PFSK-1 (cell line): ENCODE results near the gene UNCX.

Experiments used
- FOXP2 ChIP-seq: optimal IDR thresholded peaks from 2 replicates; pipeline ENCODE3; 2011; ENCODE audit warnings: borderline replicate concordance, control low read depth, inconsistent platforms; ENCODE audit not compliant: insufficient read depth; ENCODE audit errors: extremely low read length, extremely low read depth
- POLR2AphosphoS5 ChIP-seq: IDR thresholded peaks from 2 replicates; pipeline ENCODE4 v1.6.1; 2012; ENCODE audit warnings: low read depth, mild to moderate bottlenecking, control low read depth, low read length, moderate library complexity
- SIN3A ChIP-seq: IDR thresholded peaks from 2 replicates; pipeline ENCODE4 v1.6.1; 2012; ENCODE audit warnings: mild to moderate bottlenecking, low read length, moderate library complexity, borderline replicate concordance; ENCODE audit not compliant: insufficient read depth
- TAF1 ChIP-seq: IDR thresholded peaks from 2 replicates; pipeline ENCODE4 v1.6.1; 2012; ENCODE audit warnings: low read length, control low read depth, borderline replicate concordance; ENCODE audit not compliant: insufficient read depth
- TF ChIP-seq, protein P1 (sequence below), 2 experiments: IDR thresholded peaks; 2 replicates each; pipeline versions ENCODE4 v1.6.1 to v1.8.0; 2011 to 2012; ENCODE audit warnings: low read depth in 2 of 2, low read length in 2 of 2, control low read depth in 1 of 2, inconsistent platforms in 1 of 2, mild to moderate bottlenecking in 1 of 2, moderate library complexity in 1 of 2; ENCODE audit not compliant: insufficient read depth in 1 of 2

UNCX gene

DNA sequence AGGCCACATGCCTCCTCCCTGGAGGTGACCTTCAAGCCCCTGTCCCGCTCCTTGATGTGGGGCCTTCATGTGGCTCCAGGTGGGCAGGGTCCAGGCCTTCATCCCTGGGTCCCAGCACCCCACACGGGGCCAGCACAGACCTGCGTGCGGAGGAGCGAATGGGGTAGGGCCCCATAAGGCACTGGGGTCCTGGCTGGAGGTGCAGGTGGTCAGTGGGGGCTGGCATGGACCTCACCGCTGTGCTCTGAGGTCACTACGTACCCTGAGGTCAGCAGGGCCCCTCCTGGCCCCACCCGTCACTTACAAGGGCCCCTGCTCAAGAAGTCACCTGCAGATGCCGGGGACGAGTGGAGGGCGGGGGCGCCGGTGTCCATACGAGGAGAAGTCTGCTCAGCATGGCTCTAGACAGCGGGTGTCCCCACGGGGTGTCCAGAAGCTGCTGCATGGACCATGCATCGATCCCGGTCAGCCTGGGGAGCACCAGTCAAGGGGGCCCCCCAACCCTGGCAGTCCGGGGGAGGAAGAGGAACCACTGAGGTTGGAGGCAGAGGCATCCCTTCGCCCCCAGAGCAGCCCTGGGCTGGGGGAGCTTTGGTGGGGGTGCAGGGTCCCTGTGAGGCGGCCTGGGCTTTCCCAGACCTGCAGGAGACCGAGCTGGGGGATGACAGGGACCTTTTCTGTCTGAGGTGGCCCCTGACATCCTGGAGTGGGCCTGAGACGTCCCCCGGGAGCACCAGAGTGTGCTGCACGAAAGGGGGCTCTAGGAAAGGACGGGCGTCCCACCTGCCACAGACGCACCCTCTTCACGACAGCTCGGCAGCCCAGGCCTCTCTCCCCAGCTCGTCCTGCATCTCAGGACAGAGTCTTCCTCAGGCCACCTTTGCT is 34.6 kb downstream of the UNCX start:
- TF ChIP-seq POLR2AphosphoS5 (no peak), TAF1 (no peak), FOXP2 (no peak), SIN3A (no peak)
- TF ChIP-seq, protein P1, sequence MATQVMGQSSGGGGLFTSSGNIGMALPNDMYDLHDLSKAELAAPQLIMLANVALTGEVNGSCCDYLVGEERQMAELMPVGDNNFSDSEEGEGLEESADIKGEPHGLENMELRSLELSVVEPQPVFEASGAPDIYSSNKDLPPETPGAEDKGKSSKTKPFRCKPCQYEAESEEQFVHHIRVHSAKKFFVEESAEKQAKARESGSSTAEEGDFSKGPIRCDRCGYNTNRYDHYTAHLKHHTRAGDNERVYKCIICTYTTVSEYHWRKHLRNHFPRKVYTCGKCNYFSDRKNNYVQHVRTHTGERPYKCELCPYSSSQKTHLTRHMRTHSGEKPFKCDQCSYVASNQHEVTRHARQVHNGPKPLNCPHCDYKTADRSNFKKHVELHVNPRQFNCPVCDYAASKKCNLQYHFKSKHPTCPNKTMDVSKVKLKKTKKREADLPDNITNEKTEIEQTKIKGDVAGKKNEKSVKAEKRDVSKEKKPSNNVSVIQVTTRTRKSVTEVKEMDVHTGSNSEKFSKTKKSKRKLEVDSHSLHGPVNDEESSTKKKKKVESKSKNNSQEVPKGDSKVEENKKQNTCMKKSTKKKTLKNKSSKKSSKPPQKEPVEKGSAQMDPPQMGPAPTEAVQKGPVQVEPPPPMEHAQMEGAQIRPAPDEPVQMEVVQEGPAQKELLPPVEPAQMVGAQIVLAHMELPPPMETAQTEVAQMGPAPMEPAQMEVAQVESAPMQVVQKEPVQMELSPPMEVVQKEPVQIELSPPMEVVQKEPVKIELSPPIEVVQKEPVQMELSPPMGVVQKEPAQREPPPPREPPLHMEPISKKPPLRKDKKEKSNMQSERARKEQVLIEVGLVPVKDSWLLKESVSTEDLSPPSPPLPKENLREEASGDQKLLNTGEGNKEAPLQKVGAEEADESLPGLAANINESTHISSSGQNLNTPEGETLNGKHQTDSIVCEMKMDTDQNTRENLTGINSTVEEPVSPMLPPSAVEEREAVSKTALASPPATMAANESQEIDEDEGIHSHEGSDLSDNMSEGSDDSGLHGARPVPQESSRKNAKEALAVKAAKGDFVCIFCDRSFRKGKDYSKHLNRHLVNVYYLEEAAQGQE (IDR thresholded peaks at IDR 0.05; ENCODE audit: insufficient read depth in 1 of 2, low read depth in 2 of 2, low read length in 2 of 2), result no peak

DNA sequence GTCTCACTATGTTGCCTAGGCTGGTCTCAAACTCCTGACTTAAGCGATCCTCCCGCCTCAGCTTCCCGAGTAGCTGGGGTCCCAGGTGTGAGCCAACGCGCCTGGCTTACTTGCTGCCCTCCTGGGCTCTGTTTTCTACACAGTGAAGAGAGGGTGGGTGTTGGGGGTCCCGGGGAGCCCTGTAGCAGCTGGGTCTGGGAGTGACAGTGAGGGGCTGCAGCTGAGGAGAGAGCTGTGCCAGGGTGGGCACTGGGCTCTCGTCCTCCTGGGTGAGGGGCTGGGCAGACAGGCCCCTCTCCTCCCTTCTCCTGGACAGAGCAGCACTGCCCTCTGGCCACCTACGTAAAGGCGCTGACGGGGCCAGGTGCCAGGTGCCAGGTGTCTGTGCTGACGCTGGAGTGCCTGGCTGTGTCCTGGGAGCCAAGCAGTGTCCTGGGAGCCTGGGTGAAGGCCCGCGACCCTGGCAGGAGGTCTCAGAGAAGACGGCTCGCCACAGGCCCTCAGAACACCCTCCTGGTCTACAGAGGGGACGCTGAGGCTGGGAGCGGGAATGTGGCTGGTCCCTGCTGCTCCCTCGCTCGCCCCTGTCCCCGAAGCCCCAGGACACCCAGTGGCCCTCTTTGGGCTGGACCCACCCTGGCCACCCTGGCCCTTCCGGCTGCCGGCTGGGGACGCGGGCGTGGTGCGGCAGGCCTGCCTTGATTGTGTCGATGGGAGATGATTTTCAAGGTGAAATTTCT is 35.6 kb downstream of the UNCX start:
- TF ChIP-seq POLR2AphosphoS5 (no peak), TAF1 (no peak), SIN3A (no peak)
- TF ChIP-seq, protein P1 (IDR thresholded peaks at IDR 0.05; ENCODE audit: insufficient read depth in 1 of 2, low read depth in 2 of 2, low read length in 2 of 2), result no peak

DNA sequence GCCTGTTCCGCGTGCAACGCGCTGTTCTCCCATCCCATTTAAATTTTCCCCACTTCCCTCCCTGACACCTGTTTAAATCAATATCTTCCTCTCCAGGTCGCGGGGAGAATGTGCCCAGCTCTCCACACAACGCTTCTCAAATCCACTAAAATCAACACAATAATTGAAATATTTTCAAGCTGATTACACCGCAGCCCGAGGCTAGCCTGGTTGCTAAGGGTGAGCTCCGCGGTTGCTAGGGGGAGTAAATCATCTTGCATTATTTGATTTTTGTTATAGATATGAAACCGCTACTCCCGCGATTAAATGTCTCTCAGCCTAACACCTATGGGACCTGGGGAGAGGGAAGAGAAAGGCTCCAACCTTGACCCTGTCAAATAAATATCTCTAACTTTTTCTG is 36.2 kb downstream of the UNCX start:
- TF ChIP-seq SIN3A, result no peak

DNA sequence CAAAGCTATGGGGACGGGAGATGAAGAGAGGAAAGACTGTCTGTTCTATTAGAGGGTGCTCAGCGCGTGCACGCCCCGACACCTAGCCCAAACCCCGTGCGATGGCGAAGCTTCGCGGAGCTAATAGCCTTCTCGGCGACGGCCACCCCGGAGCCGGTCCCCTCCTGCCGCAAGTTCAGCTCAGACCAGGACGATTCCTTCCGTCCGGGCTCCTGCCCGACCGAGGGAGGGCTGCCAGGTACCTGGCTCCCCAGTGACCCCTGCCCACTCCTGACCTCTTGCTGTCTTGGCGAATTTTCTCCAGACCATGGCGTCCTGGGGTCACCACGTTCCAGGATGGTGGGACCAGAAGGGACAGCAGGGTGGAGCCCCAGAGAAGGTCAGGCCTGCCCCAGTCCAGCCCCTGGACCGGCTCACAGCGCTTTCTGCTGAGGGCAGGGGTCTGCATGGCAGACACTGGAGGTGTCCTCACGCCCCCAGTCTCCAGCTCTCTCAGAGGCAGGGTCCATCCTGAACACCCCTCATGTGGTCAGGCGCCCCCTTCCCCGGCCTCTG is 36.7 kb downstream of the UNCX start:
- TF ChIP-seq, protein P1 (IDR thresholded peaks at IDR 0.05; ENCODE audit: insufficient read depth in 1 of 2, low read depth in 2 of 2, low read length in 2 of 2), result no peak
- TF ChIP-seq SIN3A, result no peak
- no peak for TF ChIP-seq FOXP2
- no peak for TF ChIP-seq POLR2AphosphoS5
- TF ChIP-seq TAF1, result no peak

DNA sequence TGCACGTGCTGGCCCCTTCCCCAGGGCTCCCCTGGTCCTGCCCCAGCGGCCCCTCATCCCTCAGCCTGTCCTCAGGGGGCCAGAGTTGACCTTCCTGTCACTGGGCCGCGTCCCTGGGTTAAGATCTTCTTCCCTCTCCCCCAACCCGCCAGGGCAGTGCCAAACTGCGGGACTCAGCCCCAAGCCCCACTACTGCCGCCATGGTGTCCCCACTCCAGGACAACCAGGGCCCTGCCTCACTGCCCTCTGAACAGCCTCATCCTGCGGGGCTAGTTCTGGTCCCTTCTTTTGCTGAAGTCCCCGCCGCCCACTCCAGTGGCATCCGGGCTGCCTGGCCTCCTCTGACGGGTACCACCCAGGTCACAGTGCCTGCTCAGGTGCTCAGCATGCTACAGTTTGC is 37.5 kb downstream of the UNCX start:
- TF ChIP-seq TAF1 (no peak), SIN3A (no peak), FOXP2 (no peak), POLR2AphosphoS5 (no peak)
- TF ChIP-seq, protein P1 (IDR thresholded peaks at IDR 0.05; ENCODE audit: insufficient read depth in 1 of 2, low read depth in 2 of 2, low read length in 2 of 2), result no peak
